Measurements from ENCODE around the gene LIM2. TPM values are rescaled to one million over a fixed set of nuclear protein-coding genes. Genes with fewer than 3 reads are reported as not detected.

Gene LIM2
- polyA plus RNA-seq, 4 donors = 0.25 to 0.40 (median 0.32) TPM

- DNase-seq (ENCODE audit: low read depth in 4 of 4, low spot score in 2 of 4) = peak; percentile 90 to 97 (median 94)
These were observed 21.2 kb downstream of the LIM2 start for GRCh38 chr19:51366389-51367254.

- DNase-seq (ENCODE audit: low read depth in 4 of 4, low spot score in 2 of 4) = no peak
These were observed 21.8 kb downstream of the LIM2 start, which contains the start of gene ETFB for GRCh38 chr19:51365965-51366388. ETFB (minus strand) TSS chr19:51366388; CDS start chr19:51366326, 62 bp downstream.

- peak in 1 of 4 donors; percentile 18 for DNase-seq (ENCODE audit: low read depth in 4 of 4, low spot score in 2 of 4)
These were observed 22.4 kb downstream of the LIM2 start for GRCh38 chr19:51365211-51365964.

- no peak for DNase-seq (ENCODE audit: low read depth in 4 of 4, low spot score in 2 of 4)
These were observed 23.3 kb downstream of the LIM2 start for GRCh38 chr19:51364200-51365106.

GRCh38 chr19:51361239-51361638, 26.5 kb downstream of the LIM2 start:
- no peak for DNase-seq (ENCODE audit: low read depth in 4 of 4, low spot score in 2 of 4)

- DNase-seq (ENCODE audit: low read depth in 4 of 4, low spot score in 2 of 4) = no peak
These were observed 28.5 kb downstream of the LIM2 start for GRCh38 chr19:51359294-51359693.

GRCh38 chr19:51357952-51358351, 29.8 kb downstream of the LIM2 start:
- DNase-seq (ENCODE audit: low read depth in 4 of 4, low spot score in 2 of 4) = no peak

- no peak for DNase-seq (ENCODE audit: low read depth in 4 of 4, low spot score in 2 of 4)
These were observed 31.5 kb downstream of the LIM2 start for GRCh38 chr19:51356159-51356801.

GRCh38 chr19:51354742-51355148, 33.0 kb downstream of the LIM2 start:
- DNase-seq (ENCODE audit: low read depth in 4 of 4, low spot score in 2 of 4) = peak in 2 of 4 donors; percentile 37

GRCh38 chr19:51354103-51354741, 33.6 kb downstream of the LIM2 start:
- peak in 1 of 4 donors; percentile 13 for DNase-seq (ENCODE audit: low read depth in 4 of 4, low spot score in 2 of 4)

GRCh38 chr19:51352783-51353360, 34.9 kb downstream of the LIM2 start:
- DNase-seq (ENCODE audit: low read depth in 4 of 4, low spot score in 2 of 4) = no peak

- DNase-seq (ENCODE audit: low read depth in 4 of 4, low spot score in 2 of 4) = no peak
These were observed 36.3 kb downstream of the LIM2 start for GRCh38 chr19:51351266-51351990.

- DNase-seq (ENCODE audit: low read depth in 4 of 4, low spot score in 2 of 4) = no peak
These were observed 40.4 kb downstream of the LIM2 start for GRCh38 chr19:51347209-51347928.

- DNase-seq (ENCODE audit: low read depth in 4 of 4, low spot score in 2 of 4) = no peak
These were observed 41.0 kb downstream of the LIM2 start for GRCh38 chr19:51346742-51347141.

- no peak for DNase-seq (ENCODE audit: low read depth in 4 of 4, low spot score in 2 of 4)
These were observed 42.6 kb downstream of the LIM2 start for GRCh38 chr19:51345076-51345620.

- DNase-seq (ENCODE audit: low read depth in 4 of 4, low spot score in 2 of 4) = no peak
These were observed 44.9 kb downstream of the LIM2 start for GRCh38 chr19:51342631-51343569.

All from left renal cortex interstitium (tissue), 4 donors.